NCI-H2081 (cell line): ENCODE data around the gene KLHL12.

Source experiments
- DNase-seq, 2 experiments: peaks; one replicate each; lab custom pipeline; 2025; lab: John Stamatoyannopoulos, UW

Gene KLHL12

GRCh38 chr1:202880961-202881460, 46.0 kb downstream of the KLHL12 start:
- no peak for DNase-seq

GRCh38 chr1:202880062-202880461, 47.0 kb downstream of the KLHL12 start:
- no peak for DNase-seq

GRCh38 chr1:202879128-202879527, 47.9 kb downstream of the KLHL12 start:
- no peak for DNase-seq

- DNase-seq = no peak
These were observed 54.0 kb downstream of the KLHL12 start for GRCh38 chr1:202873026-202873425.

- no peak for DNase-seq
These were observed 55.7 kb downstream of the KLHL12 start for GRCh38 chr1:202871367-202871766.

- no peak for DNase-seq
These were observed 64.1 kb downstream of the KLHL12 start for GRCh38 chr1:202862679-202863560.

GRCh38 chr1:202861420-202862132, 65.5 kb downstream of the KLHL12 start:
- DNase-seq = peak; percentile 91 to 95

- DNase-seq = peak; percentile 67 to 76
These were observed 66.2 kb downstream of the KLHL12 start for GRCh38 chr1:202860744-202861419.

GRCh38 chr1:202858789-202859414, 68.1 kb downstream of the KLHL12 start:
- DNase-seq = no peak

GRCh38 chr1:202858331-202858730, 68.7 kb downstream of the KLHL12 start:
- no peak for DNase-seq

- no peak for DNase-seq
These were observed 69.9 kb downstream of the KLHL12 start for GRCh38 chr1:202857136-202857610.

GRCh38 chr1:202856014-202856413, 71.0 kb downstream of the KLHL12 start:
- DNase-seq = no peak

GRCh38 chr1:202854787-202855186, 72.2 kb downstream of the KLHL12 start:
- no peak for DNase-seq

- peak in 1 of 2 experiments; percentile 25 for DNase-seq
These were observed 74.7 kb downstream of the KLHL12 start for GRCh38 chr1:202852163-202852904.

GRCh38 chr1:202850593-202851362, 76.3 kb downstream of the KLHL12 start:
- no peak for DNase-seq

GRCh38 chr1:202848191-202848542, 78.9 kb downstream of the KLHL12 start:
- no peak for DNase-seq

- no peak for DNase-seq
These were observed 82.1 kb downstream of the KLHL12 start for GRCh38 chr1:202844935-202845334.

GRCh38 chr1:202844259-202844658, 82.8 kb downstream of the KLHL12 start:
- DNase-seq = no peak

GRCh38 chr1:202843081-202843480, 84.0 kb downstream of the KLHL12 start:
- no peak for DNase-seq
